RWPE1 (cell line): ENCODE results near the gene INKA2.

Source experiments
- CTCF ChIA-PET: fragments of 350-600 bp; sonication (Branson Sonifier 250); formaldehyde crosslinking; extraction: SDS; loops from one replicate; lab custom pipeline; 2021; lab: Yijun Ruan, JAX
- POLR2A ChIA-PET: fragments of 400-600 bp; formaldehyde crosslinking; extraction: SDS; loops from one replicate; lab custom pipeline; 2020; ENCODE audit warnings: antibody characterized with exemption; ENCODE audit not compliant: low non-redundant PET; lab: Yijun Ruan, JAX
- DNase-seq: peaks from one replicate; pipeline ENCODE4 v3.0.0; 2012; ENCODE audit warnings: low spot score
- H3K27ac ChIP-seq: fragments of 450-650 bp; 2 replicates; pipeline ENCODE4 v1.5.1; 2017
- CTCF ChIP-seq: fragments of 450-650 bp; conservative IDR thresholded peaks from 2 replicates; pipeline ENCODE4 v1.5.1; 2017; ENCODE audit warnings: low read depth, mild to moderate bottlenecking

The INKA2 gene

GRCh38 chr1:111739925-111740765, 950 bp upstream of the INKA2 start:
- CTCF ChIA-PET, result no interaction called here
- DNase-seq, result peak; percentile 42
- TF ChIP-seq CTCF, result no peak; the same call in 1 of the 2 replicates
- peak overlapping the region; percentile 97 for H3K27ac ChIP-seq
- POLR2A ChIA-PET, result no interaction called here

DNA sequence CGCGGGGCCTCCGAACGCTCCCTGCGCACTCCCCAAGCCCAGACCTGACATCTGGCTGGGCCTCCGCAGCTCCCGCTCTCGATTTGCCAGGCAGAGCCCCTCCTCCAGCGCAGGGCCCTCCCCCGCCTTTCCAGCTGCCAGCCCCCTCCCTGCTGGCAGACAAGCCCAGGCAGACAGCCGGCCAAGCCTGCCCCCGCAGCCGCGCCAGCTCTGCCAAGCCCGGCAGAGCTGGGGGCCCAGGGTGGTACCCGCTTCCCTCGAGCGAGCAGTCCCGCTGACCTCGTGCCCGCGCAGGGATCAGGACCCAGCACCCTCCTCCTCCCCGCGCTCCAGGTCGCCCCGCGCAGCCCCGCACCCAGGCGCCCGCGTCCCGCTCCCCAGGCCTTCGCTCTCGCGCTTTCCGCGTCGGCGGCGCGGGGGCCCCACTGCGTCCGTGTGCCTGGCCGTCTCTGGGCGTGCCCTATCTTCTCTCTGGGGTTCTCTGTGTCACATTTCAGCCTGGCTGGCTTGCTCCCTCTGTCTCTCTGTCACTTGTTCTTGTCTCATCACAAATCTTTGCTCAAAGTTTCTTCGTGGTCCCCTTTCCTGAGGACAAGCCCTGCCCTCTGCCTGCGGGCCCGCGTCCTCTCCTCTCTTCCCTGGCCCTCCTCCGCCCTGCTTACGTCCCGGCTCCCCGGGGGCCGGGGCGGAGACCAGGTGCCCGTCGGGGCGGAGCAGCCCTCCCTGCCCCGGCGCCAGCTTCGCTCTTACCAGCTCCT, 580 bp downstream of the INKA2 start:
- ChIA-PET CTCF (interaction anchor here (0.6 to 0.7 kb wide), 2 partner anchors 48 to 631 kb away, joined by 4 read pairs; no protein-coding TSS in a partner anchor), POLR2A (no interaction called here)
- H3K27ac ChIP-seq, result peak overlapping the region; percentile 97
- no peak for TF ChIP-seq CTCF
- peak; percentile 68 for DNase-seq

GRCh38 chr1:111738133-111738435, 1.1 kb downstream of the INKA2 start:
- POLR2A ChIA-PET, result no interaction called here
- no peak for DNase-seq
- peak overlapping the region; percentile 97 for H3K27ac ChIP-seq
- no peak for TF ChIP-seq CTCF
- CTCF ChIA-PET, result interaction anchor here (0.7 kb wide), 1 partner anchor 48 kb away, joined by 4 read pairs; no protein-coding TSS in a partner anchor

- no peak for DNase-seq
- CTCF ChIA-PET, result interaction anchor here (0.7 to 1.1 kb wide), 3 partner anchors 10 to 297 kb away, joined by 3 read pairs; no protein-coding TSS in a partner anchor
- H3K27ac ChIP-seq, result peak overlapping the region; percentile 97
- TF ChIP-seq CTCF, result no peak
- POLR2A ChIA-PET, result no interaction called here
Measured at GRCh38 chr1:111737216-111738132, 1.7 kb downstream of the INKA2 start.

DNA sequence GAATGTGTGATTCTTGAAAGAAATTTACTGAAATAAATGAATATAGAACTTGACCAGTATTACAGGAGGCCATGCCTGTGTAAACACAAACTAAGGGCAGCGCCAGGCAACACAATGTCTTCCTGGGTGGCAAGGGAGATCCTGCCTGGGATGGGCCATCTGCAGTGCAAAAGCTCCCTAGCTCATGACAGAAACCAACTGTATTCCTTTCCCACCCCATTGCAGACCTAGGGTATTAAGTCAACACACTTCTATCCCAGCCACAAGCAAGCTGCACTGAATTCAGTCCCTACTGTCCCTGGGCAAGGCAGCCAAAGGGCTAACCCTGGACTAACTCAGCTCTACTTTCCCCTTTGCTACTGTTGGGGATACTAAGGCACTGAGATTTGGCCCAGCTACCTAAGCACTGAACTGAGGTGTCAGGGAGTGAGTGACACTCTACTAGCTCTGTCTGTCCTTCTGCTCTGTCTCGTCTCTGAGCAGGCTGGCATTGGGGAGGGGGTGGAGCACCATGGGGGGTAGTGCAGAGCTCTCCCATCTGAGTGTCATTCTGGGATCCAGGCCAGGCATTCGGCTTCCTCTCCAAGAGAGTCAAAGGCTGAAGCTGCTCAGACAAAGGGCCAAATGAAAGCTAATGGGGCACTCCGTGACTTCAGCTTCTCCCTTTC, 2.5 kb downstream of the INKA2 start:
- no peak for TF ChIP-seq CTCF
- no peak for DNase-seq
- CTCF ChIA-PET, result interaction anchor here (0.6 to 1.1 kb wide), 4 partner anchors 11 to 297 kb away, joined by 3 read pairs; no protein-coding TSS in a partner anchor
- no peak overlapping the region for H3K27ac ChIP-seq
- POLR2A ChIA-PET, result no interaction called here
